Glomerular endothelial cell (primary cell): ENCODE results near the gene FAM118B. TPM values are rescaled to one million over a fixed set of nuclear protein-coding genes. Genes with fewer than 3 reads are reported as not detected.

Experiments
- DNase-seq: peaks from one replicate; pipeline ENCODE4 v3.0.0-alpha.2; 2011; ENCODE audit warnings: low read depth, low spot score; ENCODE audit errors: extremely low read depth
- total RNA-seq: library from RNA; depleted of rRNA; stranded (reverse); fragments of >200 nt; gene quantifications from 2 replicates; pipeline ENCODE4 v1.2.3, GENCODE V29; 2015

The FAM118B gene
- total RNA-seq, 1 donor from 2014 or later: 31.3 TPM

DNA sequence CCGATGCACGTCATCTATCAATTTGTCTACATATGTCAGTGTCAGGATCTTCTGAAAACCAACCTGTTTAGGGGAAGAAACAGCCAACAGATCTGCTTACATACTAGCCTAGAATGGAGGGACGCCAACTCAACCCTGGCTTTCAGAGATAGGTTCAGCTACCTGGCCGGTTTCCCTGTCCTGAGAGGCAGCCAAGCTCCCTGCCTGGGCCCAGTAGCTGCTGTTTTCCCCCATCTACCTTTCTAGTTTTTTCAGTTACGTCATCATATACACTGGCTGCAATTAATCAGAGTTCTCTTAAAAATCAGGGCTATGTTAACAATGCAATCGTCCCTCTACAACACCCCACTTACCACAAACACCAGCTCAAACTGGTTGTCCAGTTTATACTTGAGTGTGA is 56.1 kb downstream of the FAM118B start:
- no peak for DNase-seq

DNA sequence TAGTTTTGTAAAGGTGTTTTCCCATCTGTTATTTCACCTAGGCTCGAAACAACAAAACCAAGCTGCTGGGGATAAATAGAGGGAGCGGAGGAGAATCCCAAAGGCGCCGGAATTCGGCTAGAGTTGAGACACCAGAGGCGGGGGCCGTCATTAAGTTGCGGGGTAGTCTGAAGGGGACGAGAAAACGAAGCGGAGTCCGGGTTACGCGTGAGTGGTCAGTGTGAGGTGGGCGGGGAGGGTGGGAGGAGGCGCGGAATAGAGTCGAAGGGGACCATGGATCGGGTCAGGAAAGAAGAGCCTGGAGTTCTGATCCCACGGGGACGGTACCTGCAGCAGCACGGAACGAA is 56.8 kb downstream of the FAM118B start:
- no peak for DNase-seq

- DNase-seq: peak; percentile 68
Observed at GRCh38 chr11:126268708-126269579, 57.4 kb downstream of the FAM118B start, which contains the start of the genes FOXRED1 and SRPRA. FOXRED1 (plus strand) TSS chr11:126269154; CDS start chr11:126269207, 53 bp downstream. SRPRA (minus strand) TSS chr11:126268895; CDS start chr11:126268804, 91 bp downstream.

GRCh38 chr11:126277322-126277721 is 65.7 kb downstream of the FAM118B start:
- no peak for DNase-seq

GRCh38 chr11:126277780-126278179 is 66.2 kb downstream of the FAM118B start:
- no peak for DNase-seq

DNA sequence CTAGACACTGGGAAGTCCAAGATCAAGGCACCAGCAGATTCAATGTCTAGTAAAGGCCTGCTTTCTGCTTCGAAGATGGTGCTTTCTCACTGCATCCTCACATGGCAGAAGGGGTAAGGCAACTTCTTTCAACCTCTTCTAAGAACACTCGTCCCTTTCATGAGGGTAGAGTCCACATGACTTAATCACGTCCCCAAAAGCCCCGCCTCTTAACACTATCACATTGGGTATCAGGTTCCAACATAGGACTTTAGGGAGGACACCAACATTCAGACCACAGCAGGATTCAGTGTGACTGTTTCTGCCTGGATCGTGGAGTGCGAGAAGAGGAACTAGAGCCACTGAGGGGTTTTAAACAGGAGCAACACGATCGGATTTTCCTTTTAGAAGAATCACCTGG is 67.6 kb downstream of the FAM118B start:
- DNase-seq: no peak

DNA sequence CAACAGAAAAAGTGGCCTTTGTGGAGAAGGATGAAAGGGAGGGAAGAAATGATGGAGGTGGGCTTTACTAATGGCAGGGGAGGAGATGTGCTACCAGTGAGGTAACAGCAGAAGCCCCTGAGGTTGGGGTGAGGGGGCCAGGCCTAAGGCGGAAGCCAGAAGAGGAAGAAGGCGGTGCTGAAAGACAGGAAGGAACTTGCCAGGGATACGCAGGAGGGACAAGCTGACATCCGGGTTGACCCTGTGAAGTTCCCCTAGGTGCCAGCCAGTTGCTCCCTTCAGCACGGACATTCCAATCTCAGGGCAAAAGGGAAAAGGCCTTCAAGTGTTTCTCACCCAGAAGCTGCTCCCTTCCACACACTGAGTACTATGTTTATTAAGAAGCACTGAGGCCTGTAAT is 69.0 kb downstream of the FAM118B start:
- DNase-seq: no peak

- DNase-seq: no peak
Observed at GRCh38 chr11:126281245-126281644, 69.7 kb downstream of the FAM118B start.

DNA sequence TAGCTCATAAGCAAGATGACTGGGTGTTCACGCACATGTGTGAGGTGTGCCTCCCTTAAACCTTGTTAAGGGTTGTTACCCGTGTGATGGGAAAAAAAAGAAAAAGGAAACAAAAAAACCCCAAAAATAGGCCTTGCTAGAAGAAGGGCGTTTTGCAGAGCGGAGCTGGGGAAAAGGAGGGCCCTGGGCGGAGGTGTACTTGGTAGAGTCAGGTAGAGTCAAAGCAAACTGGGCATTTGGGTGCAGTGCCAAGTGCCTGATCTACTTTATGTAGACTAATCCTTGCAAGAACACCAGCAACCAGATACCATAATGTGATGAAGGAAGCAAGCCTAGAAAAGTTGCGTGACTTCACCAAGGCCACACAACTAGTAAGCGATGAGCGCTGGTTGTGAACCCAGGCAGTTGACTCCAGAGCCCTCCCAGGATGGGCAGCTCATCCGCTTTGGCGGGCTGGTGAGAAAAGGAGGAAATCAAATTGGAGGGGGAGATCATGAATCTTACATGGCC is 70.1 kb downstream of the FAM118B start:
- no peak for DNase-seq

DNA sequence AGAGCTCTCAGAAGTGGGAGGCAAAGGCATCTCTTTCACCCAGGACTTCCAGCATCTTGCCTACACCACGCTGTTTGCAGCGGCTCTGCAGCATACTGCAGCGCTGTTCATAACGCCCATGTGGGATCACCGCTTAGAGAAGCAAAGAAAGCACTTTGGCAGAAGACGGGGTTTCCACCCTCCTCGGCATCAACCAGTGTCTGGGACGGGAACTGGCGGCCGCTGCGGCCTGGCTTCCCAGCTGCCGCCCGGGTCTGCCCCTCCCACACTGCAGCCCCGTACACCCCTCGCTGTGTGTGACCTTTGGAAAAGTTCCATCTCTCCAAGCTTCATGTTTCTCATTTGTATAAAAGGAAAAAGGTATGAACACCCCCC is 70.8 kb downstream of the FAM118B start:
- no peak for DNase-seq

DNA sequence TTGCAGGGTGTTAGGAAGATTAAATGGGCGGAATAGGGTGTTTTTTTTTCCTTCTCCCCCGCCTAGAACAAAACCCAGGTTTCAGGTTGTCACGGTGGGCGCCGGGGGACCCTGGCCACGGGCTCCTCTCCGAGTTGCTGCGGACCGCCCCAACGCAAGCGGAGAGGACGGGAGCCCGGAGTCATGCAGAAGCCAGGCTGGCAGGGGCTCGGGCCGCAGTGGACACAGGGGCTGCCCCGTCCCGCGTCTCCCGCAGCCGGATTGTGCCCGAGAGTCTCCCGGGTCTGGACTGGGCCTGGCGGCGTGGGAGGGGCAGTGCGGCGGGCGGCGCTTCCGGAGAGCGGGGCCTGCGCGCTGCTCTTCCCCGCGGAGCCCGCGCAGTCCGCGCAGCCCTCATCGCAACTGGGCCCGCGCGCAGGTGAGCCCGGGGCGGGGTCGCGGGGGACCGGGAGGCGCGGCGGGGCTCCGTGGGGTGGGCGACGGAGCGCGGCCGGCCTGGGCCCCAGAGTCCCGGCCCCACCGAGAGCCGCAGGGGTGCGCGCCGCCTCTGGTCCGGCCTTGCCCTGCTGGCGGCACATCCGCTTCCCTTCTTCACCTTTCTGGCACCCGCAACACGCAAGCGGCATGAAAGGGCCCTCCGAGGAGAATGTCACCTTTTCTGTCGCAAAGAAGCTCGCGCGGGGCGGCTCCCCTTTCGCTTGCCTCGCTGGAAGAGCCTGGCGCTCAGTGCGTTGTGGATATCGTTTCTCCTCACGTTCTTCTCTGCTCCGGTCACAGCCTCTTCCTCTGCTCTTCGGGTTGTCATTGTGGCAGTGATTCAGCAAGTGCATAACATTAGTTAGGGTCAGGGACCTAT is 71.4 kb downstream of the FAM118B start, which contains the start of gene TIRAP:
TSS of gene TIRAP (plus strand) at position 358 of the 856 bp plus-strand sequence. CDS start 7,802 bp downstream, outside the sequence.
- no peak for DNase-seq

DNA sequence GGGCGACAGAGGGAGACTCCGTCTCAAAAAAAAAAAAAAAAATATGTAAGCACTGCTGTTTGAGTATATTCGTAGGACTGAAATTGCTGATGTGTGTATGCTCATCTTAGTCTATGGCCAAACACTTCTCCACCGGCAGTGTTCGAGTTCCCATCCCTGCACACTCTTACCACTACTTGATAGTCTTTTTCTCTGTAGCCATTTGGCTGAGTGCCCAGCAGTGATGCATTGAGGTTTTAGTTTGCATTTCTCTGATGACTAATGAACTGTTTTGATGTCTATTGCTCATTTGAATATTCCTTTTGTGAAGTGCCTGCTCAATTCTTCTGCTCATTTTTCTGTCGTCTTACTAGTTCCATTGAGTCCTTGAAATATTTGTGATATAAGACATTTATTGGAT is 73.2 kb downstream of the FAM118B start:
- DNase-seq: peak; percentile 85

GRCh38 chr11:126288237-126288636 is 76.7 kb downstream of the FAM118B start:
- DNase-seq: no peak

DNA sequence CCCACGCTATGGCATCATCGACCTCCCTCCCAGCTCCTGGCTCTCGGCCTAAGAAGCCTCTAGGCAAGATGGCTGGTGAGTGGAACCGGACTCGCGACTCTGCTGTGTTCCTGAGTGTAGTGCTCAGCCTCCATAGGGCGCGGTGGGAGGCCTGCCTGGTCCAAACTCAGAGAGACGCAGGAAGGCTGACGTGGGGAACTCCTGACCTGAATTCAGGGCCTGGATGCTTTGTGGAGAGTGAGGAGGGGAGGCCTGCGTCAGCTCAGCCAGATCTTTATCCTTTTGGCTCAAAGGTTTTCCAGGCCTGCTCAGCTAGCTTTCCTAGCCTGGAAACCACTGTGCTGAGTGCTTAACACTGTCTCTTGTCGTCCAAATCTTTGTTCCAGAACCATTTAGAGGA is 79.3 kb downstream of the FAM118B start:
- no peak for DNase-seq

GRCh38 chr11:126293726-126294125 is 82.1 kb downstream of the FAM118B start:
- DNase-seq: no peak

DNA sequence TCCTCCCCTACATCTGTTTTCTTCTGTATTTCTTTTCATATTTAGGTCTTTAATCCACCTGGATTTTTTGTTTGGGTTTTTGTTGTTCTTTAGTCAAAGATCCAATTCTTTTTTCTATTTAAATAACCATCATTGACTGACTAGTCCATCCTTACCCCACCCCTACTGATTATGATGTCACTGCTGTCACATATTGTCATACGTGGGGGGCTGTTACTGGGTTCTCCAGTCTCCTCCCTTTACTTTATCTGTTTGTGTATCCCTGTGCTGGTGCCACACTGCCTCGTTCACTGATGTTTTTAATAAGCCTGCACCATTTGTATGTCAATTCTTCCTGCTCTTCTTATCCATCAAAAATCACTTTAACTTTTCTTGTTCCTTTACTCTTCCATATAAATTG is 85.4 kb downstream of the FAM118B start:
- no peak for DNase-seq

GRCh38 chr11:126303623-126304456 is 92.3 kb downstream of the FAM118B start, which contains the start of gene DCPS:
DCPS (plus strand) TSS chr11:126304060; CDS start chr11:126304081, 21 bp downstream.
- DNase-seq: peak; percentile 47

GRCh38 chr11:126304457-126305075 is 93.0 kb downstream of the FAM118B start:
- no peak for DNase-seq

DNA sequence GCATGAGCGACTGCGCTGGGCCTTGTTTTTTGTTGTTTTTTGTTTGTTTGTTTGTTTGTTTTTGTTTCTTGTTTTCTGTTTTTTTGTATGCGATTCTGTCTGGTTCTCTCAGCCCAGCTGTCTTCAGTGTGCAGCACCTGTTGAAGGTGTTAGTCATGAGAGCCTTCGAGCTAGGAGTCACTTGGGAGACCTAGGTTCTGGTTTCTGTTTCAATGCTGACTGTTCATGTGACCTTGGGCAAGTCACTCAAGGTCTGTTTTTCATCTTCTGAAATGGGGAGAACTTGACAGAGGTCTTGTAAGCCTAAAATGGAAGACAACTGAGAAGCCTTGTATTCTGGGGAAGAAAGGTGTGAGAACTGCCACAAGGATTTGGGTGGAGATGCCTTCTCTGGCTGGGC is 94.1 kb downstream of the FAM118B start:
- no peak for DNase-seq

DNA sequence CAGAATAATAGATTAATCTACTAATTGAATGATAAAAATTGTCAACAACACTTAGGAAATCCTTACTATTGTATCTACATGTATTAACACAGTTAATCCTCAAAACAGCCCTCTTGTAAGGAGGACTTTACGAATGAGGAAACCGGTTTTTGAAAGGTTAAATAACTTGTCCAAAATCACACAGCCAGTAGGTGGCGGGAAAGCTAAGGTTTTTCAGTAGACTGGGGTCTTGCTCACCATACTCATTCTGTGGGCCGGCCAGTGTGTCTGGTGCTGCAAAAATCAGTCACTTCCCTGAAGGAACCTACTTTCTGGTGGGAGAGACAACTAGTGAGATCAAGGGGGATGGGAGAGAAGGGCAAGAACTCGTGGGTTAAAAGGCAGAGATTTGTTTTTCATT is 96.1 kb downstream of the FAM118B start:
- DNase-seq: no peak
